Neural progenitor cell (in vitro differentiated cells): Measurements from ENCODE around the gene SH3GL3. TPM values are rescaled to one million over a fixed set of nuclear protein-coding genes. Genes with fewer than 3 reads are reported as not detected.

Source experiments
- DNase-seq: peaks from one replicate; pipeline ENCODE4 v3.0.0-alpha.2; 2016; ENCODE audit warnings: low spot score
- H2AFZ ChIP-seq: fragments of 200-600 bp; sonication (generic); replicated peaks from 2 replicates; pipeline ENCODE4 v1.6.1; 2016; ENCODE audit warnings: antibody characterized with exemption
- H3F3A ChIP-seq: fragments of 200-600 bp; sonication (generic); 2 replicates; pipeline ENCODE4 v1.6.1; 2016; ENCODE audit warnings: antibody characterized with exemption, low read depth
- H3K27ac ChIP-seq: fragments of 200-600 bp; sonication (generic); 2 replicates; pipeline ENCODE4 v1.5.1; 2016; ENCODE audit warnings: mild to moderate bottlenecking
- H3K27me3 ChIP-seq: fragments of 200-600 bp; sonication (generic); 2 replicates; pipeline ENCODE4 v1.6.1; 2016; ENCODE audit warnings: mild to moderate bottlenecking, moderate library complexity
- H3K36me3 ChIP-seq: fragments of 200-600 bp; sonication (generic); 2 replicates; pipeline ENCODE4 v1.5.1; 2016
- H3K4me1 ChIP-seq: fragments of 200-600 bp; sonication (generic); 2 replicates; pipeline ENCODE4 v1.6.1; 2016; ENCODE audit warnings: mixed run types
- H3K4me2 ChIP-seq: fragments of 200-600 bp; sonication (generic); 2 replicates; pipeline ENCODE4 v1.6.1; 2016
- H3K4me3 ChIP-seq: fragments of 200-600 bp; sonication (generic); 2 replicates; pipeline ENCODE4 v1.5.1; 2016
- H3K79me2 ChIP-seq: fragments of 200-600 bp; sonication (generic); 2 replicates; pipeline ENCODE4 v1.6.1; 2016; ENCODE audit warnings: low read depth
- H3K9ac ChIP-seq: fragments of 200-600 bp; sonication (generic); 2 replicates; pipeline ENCODE4 v1.6.1; 2016
- H3K9me3 ChIP-seq: fragments of 200-600 bp; sonication (generic); 2 replicates; pipeline ENCODE4 v1.5.1; 2016; ENCODE audit warnings: low read depth
- H4K20me1 ChIP-seq: fragments of 200-600 bp; sonication (generic); 2 replicates; pipeline ENCODE4 v1.6.1; 2016; ENCODE audit warnings: low read depth
- H3K27ac Mint-ChIP-seq: 3 replicates; pipeline ENCODE4 v1.8.0; 2021; ENCODE audit warnings: mixed read lengths
- H3K27me3 Mint-ChIP-seq: 2 replicates; pipeline ENCODE4 v1.8.0; 2022; ENCODE audit warnings: low read depth, mild to moderate bottlenecking, inconsistent platforms, moderate library complexity, mixed read lengths; ENCODE audit not compliant: insufficient read depth
- H3K36me3 Mint-ChIP-seq: 3 replicates; pipeline ENCODE4 v1.8.0; 2021; ENCODE audit warnings: mixed read lengths
- H3K4me1 Mint-ChIP-seq: 3 replicates; pipeline ENCODE4 v1.8.0; 2021; ENCODE audit warnings: mixed read lengths
- H3K4me3 Mint-ChIP-seq: 3 replicates; pipeline ENCODE4 v1.8.0; 2021; ENCODE audit warnings: mild to moderate bottlenecking, moderate library complexity, mixed read lengths
- H3K9me3 Mint-ChIP-seq: 3 replicates; pipeline ENCODE4 v1.8.0; 2020; ENCODE audit warnings: mixed read lengths
- CTCF ChIP-seq: fragments of 200-600 bp; sonication (generic); IDR thresholded peaks from 2 replicates; pipeline ENCODE4 v1.5.1; 2017; ENCODE audit warnings: antibody characterized with exemption, mild to moderate bottlenecking
- EZH2 ChIP-seq: fragments of 200-600 bp; sonication (generic); IDR thresholded peaks from 2 replicates; pipeline ENCODE4 v1.6.1; 2017; ENCODE audit warnings: antibody characterized with exemption, mild to moderate bottlenecking, moderate library complexity
- EZH2phosphoT487 ChIP-seq: fragments of 200-600 bp; sonication (generic); IDR thresholded peaks from 2 replicates; pipeline ENCODE4 v1.6.1; 2017; ENCODE audit warnings: antibody characterized with exemption
- total RNA-seq: library from RNA; depleted of rRNA; stranded (reverse); fragments of >200 nt; gene quantifications from 2 replicates; pipeline ENCODE4 v1.2.3, GENCODE V29; 2015; ENCODE audit warnings: low replicate concordance

The SH3GL3 gene
- total RNA-seq, 1 donor from 2014 or later = 8.2 TPM

- Mint-ChIP-seq H3K4me3 (no peak overlapping the region), H3K36me3 (no peaks in the 10 kb centered on the region), H3K27ac (no peak overlapping the region), H3K9me3 (peaks cover 6% of the 10 kb centered on the region), H3K27me3 (no peaks in the 10 kb centered on the region), H3K4me1 (no peaks in the 10 kb centered on the region)
- peaks cover 8% of the 10 kb centered on the region for H3K9me3 ChIP-seq
- H3K4me2 ChIP-seq = no peak overlapping the region
- no peak for TF ChIP-seq EZH2
- no peak for TF ChIP-seq EZH2phosphoT487
- no peak for TF ChIP-seq CTCF
- no peaks in the 10 kb centered on the region for H3F3A ChIP-seq
- no peaks in the 10 kb centered on the region for H3K4me1 ChIP-seq
- H2AFZ ChIP-seq = no peak overlapping the region
- H3K36me3 ChIP-seq = no peaks in the 10 kb centered on the region
- no peaks in the 10 kb centered on the region for H3K79me2 ChIP-seq
- H3K4me3 ChIP-seq = no peak overlapping the region
- no peak overlapping the region for H3K9ac ChIP-seq
- no peak for DNase-seq
- no peaks in the 10 kb centered on the region for H4K20me1 ChIP-seq
- H3K27ac ChIP-seq = no peak overlapping the region
- no peaks in the 10 kb centered on the region for H3K27me3 ChIP-seq
Observed at GRCh38 chr15:83486363-83486762, 39.2 kb downstream of the SH3GL3 start.

GRCh38 chr15:83487519-83487918, 40.4 kb downstream of the SH3GL3 start:
- Mint-ChIP-seq H3K36me3 (no peaks in the 10 kb centered on the region), H3K9me3 (peaks cover 6% of the 10 kb centered on the region), H3K4me3 (no peak overlapping the region), H3K4me1 (no peaks in the 10 kb centered on the region), H3K27ac (no peak overlapping the region), H3K27me3 (no peaks in the 10 kb centered on the region)
- no peak overlapping the region for H3K9ac ChIP-seq
- no peak overlapping the region for H3K27ac ChIP-seq
- no peaks in the 10 kb centered on the region for H3K79me2 ChIP-seq
- H3K4me3 ChIP-seq = no peak overlapping the region
- no peaks in the 10 kb centered on the region for H3K4me1 ChIP-seq
- H2AFZ ChIP-seq = no peak overlapping the region
- no peak overlapping the region for H3K4me2 ChIP-seq
- no peaks in the 10 kb centered on the region for H4K20me1 ChIP-seq
- H3K36me3 ChIP-seq = no peaks in the 10 kb centered on the region
- peaks cover 8% of the 10 kb centered on the region for H3K9me3 ChIP-seq
- no peaks in the 10 kb centered on the region for H3K27me3 ChIP-seq
- TF ChIP-seq CTCF (no peak), EZH2 (no peak), EZH2phosphoT487 (no peak)
- DNase-seq = no peak
- no peaks in the 10 kb centered on the region for H3F3A ChIP-seq

- Histone ChIP-seq H3K4me2 (no peak overlapping the region), H3K27me3 (no peaks in the 10 kb centered on the region), H3K9ac (no peak overlapping the region), H3F3A (no peaks in the 10 kb centered on the region), H3K36me3 (no peaks in the 10 kb centered on the region), H3K4me1 (no peaks in the 10 kb centered on the region), H3K4me3 (no peak overlapping the region), H4K20me1 (no peaks in the 10 kb centered on the region), H3K9me3 (peaks cover 8% of the 10 kb centered on the region), H2AFZ (no peak overlapping the region), H3K79me2 (no peaks in the 10 kb centered on the region), H3K27ac (no peak overlapping the region)
- H3K36me3 Mint-ChIP-seq = no peaks in the 10 kb centered on the region
- TF ChIP-seq EZH2 (no peak), CTCF (no peak), EZH2phosphoT487 (no peak)
- no peaks in the 10 kb centered on the region for H3K27me3 Mint-ChIP-seq
- no peak overlapping the region for H3K4me3 Mint-ChIP-seq
- H3K4me1 Mint-ChIP-seq = no peaks in the 10 kb centered on the region
- DNase-seq = no peak
- H3K27ac Mint-ChIP-seq = no peak overlapping the region
- H3K9me3 Mint-ChIP-seq = peaks cover 3% of the 10 kb centered on the region
Observed at GRCh38 chr15:83489690-83490089, 42.5 kb downstream of the SH3GL3 start.

GRCh38 chr15:83491486-83491885, 44.3 kb downstream of the SH3GL3 start:
- TF ChIP-seq CTCF (no peak), EZH2 (no peak), EZH2phosphoT487 (no peak)
- no peak overlapping the region for H3K4me3 ChIP-seq
- no peaks in the 10 kb centered on the region for H3F3A ChIP-seq
- H3K4me3 Mint-ChIP-seq = no peak overlapping the region
- no peaks in the 10 kb centered on the region for H3K4me1 ChIP-seq
- H2AFZ ChIP-seq = no peak overlapping the region
- H3K4me2 ChIP-seq = no peak overlapping the region
- no peaks in the 10 kb centered on the region for H3K27me3 ChIP-seq
- no peak overlapping the region for H3K27ac ChIP-seq
- H3K36me3 Mint-ChIP-seq = no peaks in the 10 kb centered on the region
- no peak overlapping the region for H3K9ac ChIP-seq
- no peak for DNase-seq
- peaks cover 2% of the 10 kb centered on the region for H3K9me3 Mint-ChIP-seq
- H3K79me2 ChIP-seq = no peaks in the 10 kb centered on the region
- H3K9me3 ChIP-seq = peaks cover 1% of the 10 kb centered on the region
- no peaks in the 10 kb centered on the region for H3K36me3 ChIP-seq
- H3K4me1 Mint-ChIP-seq = no peaks in the 10 kb centered on the region
- no peaks in the 10 kb centered on the region for H4K20me1 ChIP-seq
- H3K27me3 Mint-ChIP-seq = peaks cover 2% of the 10 kb centered on the region
- H3K27ac Mint-ChIP-seq = no peak overlapping the region
